Measurements from ENCODE around the gene MYH11.

- TF ChIP-seq POLR2A (IDR thresholded peaks at IDR 0.05; ENCODE audit: low read depth, low read length) (no peak), POLR2AphosphoS5 (IDR thresholded peaks at IDR 0.05; ENCODE audit: low read depth, low read length) (no peak), TAF1 (IDR thresholded peaks at IDR 0.05; ENCODE audit: borderline replicate concordance, low read depth, low read length) (no peak)
Measured at GRCh38 chr16:15676506-15676905, 180.3 kb downstream of the MYH11 start.
